ENCODE results near the gene MECR.

GRCh38 chr1:29162476-29163138 is 68.1 kb downstream of the MECR start:
- TF ChIP-seq CTCF (IDR thresholded peaks at IDR 0.05; ENCODE audit: low read depth, low read length, poor library complexity, severe bottlenecking) (no peak), EZH2phosphoT487 (IDR thresholded peaks at IDR 0.05; ENCODE audit: borderline replicate concordance, low read length) (no peak)
